ENCODE results near the gene WDR90.

DNA sequence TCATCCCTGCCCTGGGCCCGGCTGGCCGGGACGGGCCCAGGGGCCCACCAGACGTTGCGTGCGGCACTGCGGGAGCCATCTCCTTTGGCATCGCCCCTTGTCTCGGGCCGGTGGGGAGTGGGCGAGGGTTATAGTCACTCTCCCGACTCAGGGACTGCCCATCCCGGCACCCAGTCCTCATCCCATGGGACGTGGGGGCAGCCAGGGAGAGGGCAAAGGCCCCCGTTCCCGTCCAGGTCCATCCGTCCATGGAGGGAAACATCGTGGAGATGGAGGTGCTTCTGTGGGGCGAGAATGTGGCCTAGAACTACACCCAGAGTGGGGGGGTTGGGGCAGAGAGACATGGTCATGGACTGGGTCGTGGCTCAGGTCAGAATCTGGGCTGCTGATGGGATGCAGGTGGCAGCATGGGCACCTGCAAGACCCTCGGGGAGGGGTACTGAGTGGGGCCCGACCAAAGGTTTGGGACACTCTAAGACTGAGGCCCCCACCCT, 2.4 kb upstream of the WDR90 start:
- no peak for TF ChIP-seq POLR2AphosphoS5 (IDR thresholded peaks at IDR 0.05; ENCODE audit: low read depth)
- TF ChIP-seq, protein P1, sequence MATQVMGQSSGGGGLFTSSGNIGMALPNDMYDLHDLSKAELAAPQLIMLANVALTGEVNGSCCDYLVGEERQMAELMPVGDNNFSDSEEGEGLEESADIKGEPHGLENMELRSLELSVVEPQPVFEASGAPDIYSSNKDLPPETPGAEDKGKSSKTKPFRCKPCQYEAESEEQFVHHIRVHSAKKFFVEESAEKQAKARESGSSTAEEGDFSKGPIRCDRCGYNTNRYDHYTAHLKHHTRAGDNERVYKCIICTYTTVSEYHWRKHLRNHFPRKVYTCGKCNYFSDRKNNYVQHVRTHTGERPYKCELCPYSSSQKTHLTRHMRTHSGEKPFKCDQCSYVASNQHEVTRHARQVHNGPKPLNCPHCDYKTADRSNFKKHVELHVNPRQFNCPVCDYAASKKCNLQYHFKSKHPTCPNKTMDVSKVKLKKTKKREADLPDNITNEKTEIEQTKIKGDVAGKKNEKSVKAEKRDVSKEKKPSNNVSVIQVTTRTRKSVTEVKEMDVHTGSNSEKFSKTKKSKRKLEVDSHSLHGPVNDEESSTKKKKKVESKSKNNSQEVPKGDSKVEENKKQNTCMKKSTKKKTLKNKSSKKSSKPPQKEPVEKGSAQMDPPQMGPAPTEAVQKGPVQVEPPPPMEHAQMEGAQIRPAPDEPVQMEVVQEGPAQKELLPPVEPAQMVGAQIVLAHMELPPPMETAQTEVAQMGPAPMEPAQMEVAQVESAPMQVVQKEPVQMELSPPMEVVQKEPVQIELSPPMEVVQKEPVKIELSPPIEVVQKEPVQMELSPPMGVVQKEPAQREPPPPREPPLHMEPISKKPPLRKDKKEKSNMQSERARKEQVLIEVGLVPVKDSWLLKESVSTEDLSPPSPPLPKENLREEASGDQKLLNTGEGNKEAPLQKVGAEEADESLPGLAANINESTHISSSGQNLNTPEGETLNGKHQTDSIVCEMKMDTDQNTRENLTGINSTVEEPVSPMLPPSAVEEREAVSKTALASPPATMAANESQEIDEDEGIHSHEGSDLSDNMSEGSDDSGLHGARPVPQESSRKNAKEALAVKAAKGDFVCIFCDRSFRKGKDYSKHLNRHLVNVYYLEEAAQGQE (IDR thresholded peaks at IDR 0.05; ENCODE audit: unreplicated experiment): no peak
- TF ChIP-seq CTCF (conservative IDR thresholded peaks at IDR 0.05; ENCODE audit: low read depth in 2 of 2): no peak
- TF ChIP-seq EZH2 (IDR thresholded peaks at IDR 0.05; ENCODE audit: low read depth, unreplicated experiment): no peak
- TF ChIP-seq EZH2phosphoT487 (IDR thresholded peaks at IDR 0.05; ENCODE audit: unreplicated experiment): no peak
- TF ChIP-seq, protein P2, sequence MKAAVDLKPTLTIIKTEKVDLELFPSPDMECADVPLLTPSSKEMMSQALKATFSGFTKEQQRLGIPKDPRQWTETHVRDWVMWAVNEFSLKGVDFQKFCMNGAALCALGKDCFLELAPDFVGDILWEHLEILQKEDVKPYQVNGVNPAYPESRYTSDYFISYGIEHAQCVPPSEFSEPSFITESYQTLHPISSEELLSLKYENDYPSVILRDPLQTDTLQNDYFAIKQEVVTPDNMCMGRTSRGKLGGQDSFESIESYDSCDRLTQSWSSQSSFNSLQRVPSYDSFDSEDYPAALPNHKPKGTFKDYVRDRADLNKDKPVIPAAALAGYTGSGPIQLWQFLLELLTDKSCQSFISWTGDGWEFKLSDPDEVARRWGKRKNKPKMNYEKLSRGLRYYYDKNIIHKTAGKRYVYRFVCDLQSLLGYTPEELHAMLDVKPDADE (IDR thresholded peaks at IDR 0.05): no peak
